WI38 (cell line): ENCODE results near the gene PCCA.

Source experiments
- H3K4me3 ChIP-seq: 2 replicates; pipeline ENCODE4 v1.5.1; 2011; ENCODE audit warnings: low read depth, mild to moderate bottlenecking, control low read depth, low read length
- TF ChIP-seq, protein P1 (sequence below): IDR thresholded peaks from 2 replicates; pipeline ENCODE4 v1.5.1; 2012; ENCODE audit warnings: low read depth, mild to moderate bottlenecking, control low read depth, low read length

The PCCA gene

DNA sequence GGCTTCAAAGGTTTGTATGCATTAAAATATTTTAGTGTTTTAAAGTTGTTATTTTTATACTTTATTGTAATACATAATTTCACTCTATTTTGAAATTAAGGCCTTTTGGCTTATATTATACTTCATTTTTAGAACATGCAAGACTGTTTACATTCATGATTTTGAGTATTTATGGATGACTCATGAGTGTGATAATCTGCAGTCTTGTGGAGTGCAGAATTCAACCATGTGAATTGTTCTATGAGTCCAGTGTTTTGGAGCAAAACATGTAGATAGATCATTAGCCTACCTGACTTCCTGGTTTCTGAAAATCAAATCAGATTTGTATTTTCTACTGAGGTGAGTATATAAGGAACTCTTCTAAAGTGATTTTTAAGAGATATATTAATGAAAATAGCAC is 241.8 kb downstream of the PCCA start:
- TF ChIP-seq, protein P1, sequence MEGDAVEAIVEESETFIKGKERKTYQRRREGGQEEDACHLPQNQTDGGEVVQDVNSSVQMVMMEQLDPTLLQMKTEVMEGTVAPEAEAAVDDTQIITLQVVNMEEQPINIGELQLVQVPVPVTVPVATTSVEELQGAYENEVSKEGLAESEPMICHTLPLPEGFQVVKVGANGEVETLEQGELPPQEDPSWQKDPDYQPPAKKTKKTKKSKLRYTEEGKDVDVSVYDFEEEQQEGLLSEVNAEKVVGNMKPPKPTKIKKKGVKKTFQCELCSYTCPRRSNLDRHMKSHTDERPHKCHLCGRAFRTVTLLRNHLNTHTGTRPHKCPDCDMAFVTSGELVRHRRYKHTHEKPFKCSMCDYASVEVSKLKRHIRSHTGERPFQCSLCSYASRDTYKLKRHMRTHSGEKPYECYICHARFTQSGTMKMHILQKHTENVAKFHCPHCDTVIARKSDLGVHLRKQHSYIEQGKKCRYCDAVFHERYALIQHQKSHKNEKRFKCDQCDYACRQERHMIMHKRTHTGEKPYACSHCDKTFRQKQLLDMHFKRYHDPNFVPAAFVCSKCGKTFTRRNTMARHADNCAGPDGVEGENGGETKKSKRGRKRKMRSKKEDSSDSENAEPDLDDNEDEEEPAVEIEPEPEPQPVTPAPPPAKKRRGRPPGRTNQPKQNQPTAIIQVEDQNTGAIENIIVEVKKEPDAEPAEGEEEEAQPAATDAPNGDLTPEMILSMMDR: no peak
- H3K4me3 ChIP-seq: no peak overlapping the region

DNA sequence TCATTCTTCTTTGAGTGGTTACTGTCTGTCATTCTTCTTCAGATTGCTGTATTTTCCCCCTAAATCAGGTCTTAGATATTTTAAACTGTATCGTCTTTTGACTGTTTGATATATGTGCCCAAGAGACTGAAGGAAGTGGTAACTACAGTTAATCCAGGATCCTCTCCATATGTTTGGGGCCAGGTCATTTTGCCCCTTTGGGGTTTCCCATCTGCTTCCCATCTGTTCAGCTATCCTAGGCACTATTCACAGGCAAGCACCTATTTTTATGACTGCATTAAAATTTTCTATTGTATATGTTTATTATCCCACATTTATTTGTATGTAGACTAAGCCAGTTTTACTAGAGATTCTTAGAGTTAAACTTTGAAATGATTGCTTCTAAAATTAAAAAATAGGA is 244.2 kb downstream of the PCCA start:
- H3K4me3 ChIP-seq: no peak overlapping the region
- TF ChIP-seq, protein P1: no peak

DNA sequence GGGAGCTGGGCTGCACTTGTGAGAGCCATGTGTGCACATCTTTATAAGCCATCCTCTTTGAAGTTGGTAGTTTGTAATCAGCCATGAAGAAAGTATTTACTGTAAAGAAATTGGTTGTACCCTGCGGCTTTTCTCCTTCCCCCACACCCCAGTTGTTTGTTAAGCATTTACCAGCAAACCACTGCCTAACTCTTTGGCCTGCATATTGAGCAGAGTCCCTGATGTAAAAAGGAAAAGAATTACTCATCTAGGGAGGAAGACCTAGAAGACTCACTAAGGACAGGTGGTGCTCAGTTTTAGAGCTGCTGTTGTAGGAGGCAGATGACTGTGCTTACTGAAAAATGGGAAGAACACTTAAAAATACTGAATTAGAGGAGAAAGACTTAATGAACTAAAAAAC is 245.3 kb downstream of the PCCA start:
- H3K4me3 ChIP-seq: no peak overlapping the region
- TF ChIP-seq, protein P1: no peak

DNA sequence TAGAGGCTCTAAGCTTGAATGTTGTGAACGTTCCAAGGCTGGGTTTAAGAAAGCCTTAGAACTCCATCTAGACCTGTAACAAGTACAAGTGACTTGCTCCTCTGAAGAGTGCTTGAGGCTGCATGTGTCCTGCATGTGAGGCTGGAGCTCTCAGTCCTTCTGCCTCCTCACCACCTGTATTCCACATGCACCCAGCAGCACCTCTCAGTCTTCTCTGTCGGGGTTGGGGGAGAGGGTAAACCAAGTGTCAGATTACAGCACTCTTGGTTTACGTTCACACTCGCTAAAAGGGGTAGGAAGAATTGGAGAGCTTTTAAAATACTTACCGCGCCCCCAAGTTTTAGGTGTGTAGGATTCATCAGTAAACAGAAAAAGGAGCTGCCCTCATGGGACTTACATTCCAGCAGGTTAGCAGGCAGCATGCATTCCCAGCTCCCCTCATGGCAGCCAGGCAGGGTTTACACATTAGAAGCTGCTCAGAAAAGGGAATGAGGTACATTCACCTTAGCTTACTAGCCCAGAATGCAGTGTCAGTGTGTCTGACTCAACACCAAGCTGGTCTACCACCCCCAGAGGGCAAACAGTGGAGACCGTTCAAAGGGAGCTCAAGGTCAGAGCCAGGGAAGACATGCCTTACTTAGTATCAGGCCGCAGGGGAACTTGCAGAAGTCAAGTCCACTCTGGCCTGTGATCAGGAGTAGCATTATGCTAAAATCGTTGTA is 248.1 kb downstream of the PCCA start:
- TF ChIP-seq, protein P1: no peak
- no peak overlapping the region for H3K4me3 ChIP-seq

DNA sequence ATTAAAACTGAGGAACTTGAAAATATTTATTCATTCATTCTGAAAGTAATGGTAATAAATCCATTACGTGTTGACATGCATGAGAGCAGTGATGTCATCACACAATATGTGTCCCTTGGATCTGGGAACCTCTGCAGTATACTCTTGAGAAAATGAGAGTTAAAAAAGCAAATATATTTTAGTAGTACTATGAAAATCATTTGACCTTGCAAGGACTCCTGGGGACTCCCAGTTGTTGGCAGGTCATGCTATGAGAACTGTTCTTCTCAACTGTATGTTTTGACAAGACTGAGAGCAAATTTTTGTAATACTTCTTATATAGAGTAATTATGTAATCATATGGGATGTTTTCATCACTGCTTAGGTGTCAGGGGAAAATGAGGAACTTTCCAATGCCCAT is 249.4 kb downstream of the PCCA start:
- H3K4me3 ChIP-seq: no peak overlapping the region
- TF ChIP-seq, protein P1: no peak

DNA sequence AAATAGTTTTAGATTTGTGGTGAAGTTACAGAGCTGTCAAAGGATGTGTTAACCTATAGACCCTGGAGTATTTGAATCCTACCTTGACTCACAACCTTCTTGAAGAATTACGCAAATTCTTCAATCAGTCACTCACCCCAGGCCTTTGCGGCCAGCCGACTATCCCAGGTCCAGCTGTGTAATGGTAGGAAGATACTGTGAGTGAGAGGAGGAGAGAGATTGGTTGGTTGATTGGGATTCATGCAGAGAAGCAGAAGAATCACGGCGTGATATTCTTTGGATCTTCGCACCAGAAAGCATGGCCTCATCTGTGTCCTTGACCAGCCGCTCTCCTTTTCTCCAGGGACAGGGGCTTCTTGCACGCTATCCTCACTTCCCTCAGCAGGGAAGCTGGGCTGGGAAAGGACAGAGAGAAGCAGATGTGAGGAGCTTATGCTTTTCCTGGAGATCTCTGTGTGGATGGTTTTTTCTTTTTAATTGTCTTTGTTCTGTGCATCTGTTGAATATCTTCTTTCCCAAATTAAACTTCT is 250.6 kb downstream of the PCCA start:
- H3K4me3 ChIP-seq: no peak overlapping the region
- TF ChIP-seq, protein P1: no peak

DNA sequence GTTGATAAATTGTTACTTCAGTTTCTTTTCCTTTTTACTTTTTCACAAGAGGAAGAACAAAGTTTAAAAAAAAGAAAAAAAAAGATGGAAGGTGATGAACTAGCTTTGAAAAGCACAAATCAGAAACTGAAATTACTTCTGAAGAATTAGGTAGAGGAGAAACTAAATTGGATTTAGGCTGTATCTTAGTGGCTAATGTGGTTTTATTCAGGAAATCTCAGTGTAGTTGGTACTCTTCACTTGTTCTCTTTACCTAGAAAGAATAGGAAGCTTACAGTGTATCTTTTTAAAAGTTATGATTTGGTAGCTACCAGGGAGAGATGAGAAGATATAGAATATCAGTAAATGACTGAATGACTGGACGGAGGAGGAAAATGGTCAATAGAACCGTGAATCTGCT is 252.0 kb downstream of the PCCA start:
- TF ChIP-seq, protein P1: no peak
- no peak overlapping the region for H3K4me3 ChIP-seq
